Right renal cortex interstitium (tissue), 3 donors: ENCODE results near the gene MCOLN1. TPM values are rescaled to one million over a fixed set of nuclear protein-coding genes. Genes with fewer than 3 reads are reported as not detected.

ENCODE experiments used
- DNase-seq, 3 donors: peaks; one replicate each; pipeline ENCODE4 v3.0.0-alpha.2; 2013; ENCODE audit warnings: low read depth in 3 of 3, low spot score in 2 of 3
- polyA plus RNA-seq, 3 donors: library from polyadenylated mRNA; unstranded; fragments of 120-200 nt; gene quantifications; one replicate each; pipeline ENCODE4 v1.2.1, GENCODE V29; 2013; ENCODE audit not compliant: insufficient read length in 3 of 3

MCOLN1 gene
- polyA plus RNA-seq, 3 donors, result 13.5 to 15.0 (median 13.9) TPM

DNA sequence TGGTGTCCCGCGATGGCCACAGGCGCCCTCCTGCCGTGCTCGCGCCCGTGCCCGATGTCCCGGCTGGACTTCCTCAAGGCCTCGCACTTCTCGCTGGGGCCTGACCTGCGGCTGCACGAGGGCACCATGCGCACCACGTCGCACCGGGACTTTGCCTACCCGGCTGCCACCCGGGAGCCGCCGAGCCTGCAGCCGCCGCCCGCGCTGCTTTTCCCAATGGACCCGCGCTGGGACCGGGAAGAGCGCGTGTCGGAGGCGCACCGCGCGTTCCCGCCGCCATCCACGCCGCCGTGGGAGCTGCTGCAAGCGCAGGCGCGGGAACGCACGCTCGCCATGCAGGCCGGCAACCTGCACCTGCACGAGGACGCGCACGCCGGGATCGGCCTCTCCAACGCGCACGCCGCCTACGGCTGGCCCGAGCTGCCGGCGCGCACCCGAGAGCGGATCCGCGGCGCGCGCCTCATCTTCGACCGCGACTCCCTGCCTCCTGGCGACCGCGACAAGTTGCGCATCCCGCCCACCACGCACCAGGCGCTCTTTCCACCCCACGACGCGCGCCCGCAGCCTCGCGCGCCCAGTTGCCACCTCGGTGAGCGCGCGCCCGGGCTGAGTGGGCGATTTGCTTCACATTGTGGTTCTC is 21.5 kb upstream of the MCOLN1 start:
- peak in 1 of 3 donors; percentile 67 for DNase-seq

DNA sequence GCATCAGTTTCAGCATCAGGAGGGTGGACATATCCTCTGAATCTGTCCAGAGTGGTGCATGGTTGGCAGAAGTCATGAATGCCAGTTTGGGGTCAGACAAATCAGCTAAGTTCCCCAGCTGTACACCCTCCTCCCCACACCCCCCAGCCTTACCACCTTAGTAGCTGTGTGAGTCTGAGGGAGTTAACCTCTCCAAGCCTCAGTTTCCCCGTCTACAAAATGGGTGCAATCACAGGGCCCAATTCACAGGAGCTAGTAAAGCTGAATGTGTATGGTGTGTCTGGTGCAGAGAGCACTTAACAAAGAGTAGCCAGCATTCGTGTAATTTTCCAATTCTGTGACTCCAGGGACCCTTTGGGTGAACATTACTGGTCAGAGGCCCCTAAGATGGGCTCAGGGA is 19.9 kb upstream of the MCOLN1 start:
- no peak for DNase-seq

DNA sequence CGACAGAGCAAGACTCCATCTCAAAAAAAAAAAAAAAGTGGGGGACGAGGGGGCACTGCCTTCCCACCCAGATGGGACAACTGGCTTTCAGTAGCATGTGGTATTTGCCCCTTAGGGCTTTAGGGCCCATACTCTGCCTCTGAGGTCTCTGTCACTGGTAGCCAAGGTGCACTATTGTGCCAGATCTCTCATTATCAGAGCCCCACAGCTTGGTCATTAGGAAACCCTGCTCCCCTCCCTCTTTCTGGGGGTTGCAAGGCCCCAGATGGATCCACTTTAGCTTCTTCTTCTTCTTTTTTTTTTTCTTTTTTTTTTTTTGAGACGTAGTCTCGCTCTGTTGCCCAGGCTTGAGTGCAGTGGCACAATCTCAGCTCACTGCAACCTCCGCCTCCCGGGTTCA is 17.7 kb upstream of the MCOLN1 start:
- DNase-seq, result no peak

DNA sequence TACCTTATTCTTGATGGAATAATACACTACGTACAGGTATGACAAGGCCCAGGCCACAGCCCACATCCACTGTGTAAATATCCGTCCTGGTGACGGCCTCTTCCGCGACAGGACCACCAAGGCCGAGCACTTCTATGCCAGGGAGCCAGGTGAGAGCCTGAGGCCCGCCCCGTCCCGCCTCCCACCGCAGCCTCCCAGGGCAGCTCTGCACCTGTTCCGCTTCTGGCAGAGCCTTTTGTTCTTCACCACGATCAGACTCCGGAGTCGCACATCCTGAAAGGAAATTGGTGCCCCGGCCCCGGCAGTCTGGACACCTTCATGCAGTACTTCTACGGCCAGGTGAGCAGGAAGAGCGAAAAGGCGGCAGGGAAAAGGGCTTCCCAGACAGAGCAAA is 17.1 kb upstream of the MCOLN1 start:
- no peak for DNase-seq

DNA sequence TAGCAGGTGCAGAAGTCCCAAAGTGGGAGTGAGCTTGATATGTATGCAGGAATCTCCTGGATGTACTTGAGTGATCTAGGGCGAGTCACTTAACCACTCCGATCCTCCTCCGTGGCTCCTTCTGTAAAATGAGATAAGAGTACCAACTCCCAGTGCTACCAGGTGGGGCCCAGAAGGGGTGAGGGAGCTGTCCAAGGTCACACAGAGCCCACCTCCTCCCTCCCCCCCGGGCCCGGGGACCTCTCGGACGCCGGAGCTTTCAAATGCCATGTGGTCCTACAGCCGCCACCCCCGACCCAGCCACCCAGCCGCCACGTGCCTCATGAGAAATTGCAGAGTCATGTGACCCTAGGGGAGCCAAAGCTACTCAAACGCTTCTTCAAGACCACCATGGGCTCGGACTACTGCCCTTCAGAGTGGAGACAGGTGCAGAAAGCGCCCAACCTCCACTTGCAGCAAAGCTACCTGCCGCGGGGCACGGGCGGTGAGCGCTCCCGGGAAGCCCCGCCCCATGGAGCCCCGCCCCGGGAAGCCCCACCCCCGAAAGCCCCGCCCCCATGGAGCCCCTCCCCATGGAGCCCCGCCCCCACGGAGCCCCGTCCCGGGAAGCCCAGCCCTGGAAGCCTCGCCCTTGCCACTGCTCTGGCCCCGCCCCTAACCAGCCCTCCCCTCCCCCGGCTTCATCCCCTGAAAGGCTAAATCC is 16.6 kb upstream of the MCOLN1 start:
- DNase-seq, result no peak

DNA sequence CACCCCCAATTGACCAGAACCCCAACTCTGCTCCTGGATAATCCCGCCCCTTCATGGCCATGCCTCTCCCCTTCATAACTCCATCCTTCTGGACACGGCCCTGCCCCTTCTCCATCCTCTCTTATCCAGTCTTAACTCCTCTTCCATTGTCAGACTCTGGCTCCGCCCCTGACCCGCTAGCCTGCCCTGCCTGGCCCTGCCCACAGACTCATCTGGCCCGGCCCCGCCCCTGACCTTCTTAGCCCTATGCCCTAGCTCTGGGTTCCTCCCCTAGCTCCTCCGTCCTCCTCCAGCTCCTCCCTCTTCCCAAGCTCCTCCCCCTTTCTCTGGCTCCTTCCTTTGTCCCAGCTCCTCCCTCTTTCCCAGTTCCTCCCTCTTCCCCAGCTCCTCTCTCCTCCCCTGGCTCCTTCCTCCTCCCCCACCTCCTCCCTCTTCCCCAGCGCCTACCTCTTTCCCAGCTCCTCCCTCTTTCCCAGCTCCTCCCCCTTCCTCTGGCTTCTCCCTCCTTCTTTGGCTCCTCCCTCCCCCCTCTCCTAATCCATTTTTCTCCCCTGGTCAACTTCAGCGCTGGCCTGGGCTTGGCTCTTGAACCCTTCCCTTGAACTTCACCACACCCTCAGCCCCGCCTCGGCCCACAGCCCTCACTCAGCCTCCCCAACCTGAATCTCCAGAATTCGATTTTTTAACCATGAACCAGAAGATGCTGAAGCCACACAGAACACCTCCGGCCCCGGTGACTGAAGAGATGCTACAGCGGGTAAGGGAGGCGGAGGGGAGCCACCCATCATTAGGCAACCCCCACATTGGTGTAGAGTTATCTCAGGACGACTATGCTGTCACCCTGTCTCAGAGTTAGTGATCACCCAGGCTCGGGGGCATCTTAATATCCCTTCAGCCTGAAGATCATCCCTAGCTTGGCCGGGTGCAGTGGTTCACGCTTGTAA is 15.8 kb upstream of the MCOLN1 start:
- DNase-seq, result no peak

DNA sequence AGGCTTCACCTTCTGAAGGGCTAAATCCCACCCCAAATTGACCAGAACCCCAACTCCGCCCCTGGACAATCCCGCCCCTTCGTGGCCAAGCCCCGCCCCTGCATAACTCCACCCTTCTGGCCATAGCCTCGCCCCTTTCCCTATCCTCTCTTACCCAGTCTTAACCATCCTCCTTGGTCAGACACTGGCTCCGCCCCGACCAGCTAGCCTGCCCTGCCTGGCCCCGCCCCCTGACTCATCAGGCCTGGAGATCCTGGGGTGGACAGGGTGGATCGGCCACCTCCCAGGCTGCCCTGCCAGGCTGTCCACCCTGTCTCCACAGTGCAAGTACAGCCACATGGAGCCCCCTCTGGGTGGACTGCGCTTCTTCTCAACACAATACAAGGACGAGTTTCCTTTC is 14.5 kb upstream of the MCOLN1 start:
- no peak for DNase-seq

DNA sequence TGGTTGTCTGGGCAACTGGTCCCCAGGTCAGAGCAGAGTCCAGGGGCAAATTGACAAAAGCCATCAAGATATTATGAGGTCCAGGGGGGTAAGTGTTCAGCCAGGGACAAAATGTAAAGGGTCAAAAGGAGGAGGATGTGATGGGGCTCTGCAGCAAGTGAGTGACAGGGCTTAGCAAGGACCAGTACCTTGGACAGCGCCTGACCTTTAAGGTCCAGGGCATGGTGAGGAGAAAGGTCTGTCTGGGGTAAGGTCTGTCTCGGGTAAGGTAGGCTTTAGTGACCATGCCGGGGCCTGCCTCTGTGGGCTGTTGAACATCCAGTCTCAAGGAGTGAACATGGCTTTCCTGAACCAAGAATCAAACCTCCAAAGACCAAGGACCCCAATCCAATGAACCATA is 12.8 kb upstream of the MCOLN1 start:
- no peak for DNase-seq

DNA sequence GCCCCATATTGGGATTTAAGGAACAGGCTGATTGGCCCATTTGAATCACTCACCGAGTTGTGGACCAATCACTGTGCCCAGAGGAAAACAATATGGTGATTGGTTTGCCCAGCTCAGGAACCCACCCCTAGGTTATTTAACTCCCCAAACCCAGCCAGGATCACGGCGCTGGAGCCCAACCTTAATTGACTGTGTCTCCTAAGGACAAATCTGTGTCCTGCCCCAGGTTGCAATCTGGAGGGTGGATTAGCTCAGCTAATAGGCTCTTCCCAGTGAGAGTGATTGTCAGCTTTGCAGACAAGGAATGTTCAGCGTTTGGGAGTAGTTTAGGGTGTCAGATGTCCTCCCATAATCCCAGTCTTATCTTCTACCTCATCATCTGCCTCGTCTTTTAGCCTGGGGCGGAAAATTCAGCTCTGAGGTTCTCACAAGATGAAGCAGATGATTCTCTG is 10.0 kb upstream of the MCOLN1 start:
- DNase-seq, result no peak

DNA sequence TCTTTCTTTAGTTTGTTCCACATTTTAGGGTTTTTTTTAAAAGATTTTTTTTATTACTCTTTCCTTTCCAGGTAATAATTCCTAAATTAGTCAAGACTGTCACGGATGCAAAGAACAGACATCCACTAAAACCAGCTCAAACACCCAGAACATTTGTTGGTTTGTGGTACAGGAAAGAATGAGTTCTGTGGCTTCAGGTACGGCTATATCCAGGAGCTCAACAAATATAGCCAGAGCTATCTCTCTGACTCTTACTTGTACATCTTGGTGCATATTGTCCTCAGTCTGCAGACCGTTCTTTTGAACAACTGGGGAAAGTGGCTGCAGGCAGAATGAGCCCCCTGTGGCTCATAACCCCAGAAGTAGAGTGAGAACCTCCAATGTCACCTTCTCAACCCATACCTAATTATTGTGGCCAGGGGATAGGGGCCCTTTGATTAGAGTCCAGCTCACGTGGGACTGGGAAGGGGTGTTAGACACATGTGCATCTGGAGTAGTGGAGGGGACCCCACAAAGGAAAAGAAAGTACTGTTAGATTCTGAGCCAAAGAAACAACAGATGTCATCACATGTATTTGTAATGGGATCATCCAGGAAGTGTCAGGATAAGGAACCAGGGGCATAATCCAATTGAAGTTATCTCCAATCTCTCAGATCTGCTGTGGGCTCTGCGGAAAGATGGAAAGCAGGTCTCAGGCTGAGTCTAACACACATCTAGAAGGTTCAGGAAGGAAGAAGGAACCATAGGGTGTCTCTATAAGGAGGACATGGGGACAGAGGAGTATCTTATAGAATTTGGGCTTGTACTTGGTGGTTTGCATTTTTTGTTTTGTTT is 8.4 kb upstream of the MCOLN1 start:
- no peak for DNase-seq

DNA sequence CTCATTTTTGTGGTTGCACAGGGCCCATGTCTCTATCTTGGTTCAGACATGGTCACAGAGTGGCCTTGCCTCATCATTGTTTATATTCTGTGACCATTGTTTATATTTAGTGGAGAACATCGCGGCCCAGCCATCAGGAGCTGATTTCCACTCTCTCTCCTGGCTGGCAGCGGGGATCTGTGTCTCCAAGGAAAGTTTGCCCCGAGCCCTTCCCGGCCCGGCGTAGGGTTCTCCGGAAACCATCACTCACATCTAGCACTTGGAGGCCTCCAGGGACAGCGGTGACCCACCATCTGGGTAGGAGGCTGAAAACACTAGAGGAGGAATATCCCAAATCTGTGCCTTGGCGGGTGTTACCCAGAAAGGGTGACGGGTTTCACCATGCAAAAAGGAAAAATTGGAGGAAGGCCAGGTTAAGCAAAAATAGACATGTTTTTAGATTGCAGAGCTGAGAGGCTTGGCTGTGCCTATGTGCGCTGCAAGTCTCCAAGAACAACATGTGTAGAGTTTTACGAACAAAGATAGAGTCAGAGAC is 7.2 kb upstream of the MCOLN1 start:
- no peak for DNase-seq

DNA sequence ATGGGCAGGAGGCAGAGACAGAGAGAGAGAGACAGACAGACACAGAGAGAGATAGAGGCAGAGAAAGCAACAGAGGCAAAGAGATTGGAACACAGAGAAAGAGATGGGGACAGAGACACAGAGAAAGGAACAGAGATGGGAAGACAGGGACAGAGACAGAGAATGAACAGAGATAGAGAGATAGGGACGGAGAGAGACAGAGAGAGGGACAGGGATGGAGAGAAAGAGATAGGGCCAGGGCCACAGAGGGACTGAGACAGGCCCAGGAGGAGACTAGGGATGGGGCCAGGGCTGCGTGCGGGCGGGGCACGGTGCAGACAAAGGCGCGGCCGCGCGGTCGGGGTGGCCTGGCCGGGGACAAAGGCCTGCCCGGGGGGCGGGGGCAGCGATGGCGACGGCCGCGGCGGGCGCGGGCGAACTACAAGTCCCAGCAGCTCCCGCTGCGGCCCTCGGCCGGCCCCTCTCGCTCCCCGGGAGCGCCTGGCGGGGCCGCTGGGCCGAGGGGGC is 6.7 kb upstream of the MCOLN1 start, which contains the start of gene ZNF358:
ZNF358 (plus strand) TSS at position 459 of the 507 bp plus-strand sequence. CDS start 3,140 bp downstream, outside the sequence.
- DNase-seq, result no peak

DNA sequence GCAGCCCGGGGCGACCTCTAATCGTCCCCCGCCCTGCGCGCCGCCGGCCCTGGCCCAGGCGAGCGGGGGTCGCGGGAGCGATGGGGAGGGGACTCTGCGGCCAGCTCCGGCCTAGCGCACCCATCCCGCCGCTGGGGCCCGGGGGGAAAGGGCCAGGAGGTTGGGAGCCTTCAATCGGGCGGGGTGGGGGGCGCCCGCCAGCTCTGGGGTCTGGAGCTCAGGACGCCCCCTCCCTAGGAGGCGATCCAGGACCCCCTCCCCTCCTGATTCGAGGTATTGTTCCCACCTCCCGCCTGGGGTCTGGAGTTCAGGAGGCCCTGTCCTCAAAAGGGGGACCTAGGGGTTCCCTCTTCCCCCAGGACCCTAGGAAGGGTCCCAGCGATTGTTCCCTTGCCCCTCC is 6.1 kb upstream of the MCOLN1 start:
- DNase-seq, result no peak

DNA sequence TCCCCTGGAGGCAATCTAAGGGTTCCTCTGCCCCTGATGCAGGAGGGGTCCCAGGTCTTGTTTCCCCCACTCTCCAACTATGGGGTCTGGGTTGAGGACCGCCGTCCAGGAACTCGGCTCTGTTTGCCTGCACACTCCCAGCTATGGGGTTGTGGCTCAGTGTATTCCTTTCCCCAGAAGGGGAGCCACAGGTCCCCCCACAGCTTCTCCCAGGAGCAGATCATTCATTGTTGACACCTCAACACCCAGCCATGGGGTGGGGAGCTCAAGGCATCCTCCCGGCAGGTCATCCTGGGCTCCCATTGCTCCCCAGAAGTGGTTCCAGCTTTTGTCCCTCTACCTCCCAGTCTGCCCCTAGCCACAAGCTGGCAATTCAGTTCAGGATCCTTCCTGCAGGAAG is 5.5 kb upstream of the MCOLN1 start:
- DNase-seq, result no peak

DNA sequence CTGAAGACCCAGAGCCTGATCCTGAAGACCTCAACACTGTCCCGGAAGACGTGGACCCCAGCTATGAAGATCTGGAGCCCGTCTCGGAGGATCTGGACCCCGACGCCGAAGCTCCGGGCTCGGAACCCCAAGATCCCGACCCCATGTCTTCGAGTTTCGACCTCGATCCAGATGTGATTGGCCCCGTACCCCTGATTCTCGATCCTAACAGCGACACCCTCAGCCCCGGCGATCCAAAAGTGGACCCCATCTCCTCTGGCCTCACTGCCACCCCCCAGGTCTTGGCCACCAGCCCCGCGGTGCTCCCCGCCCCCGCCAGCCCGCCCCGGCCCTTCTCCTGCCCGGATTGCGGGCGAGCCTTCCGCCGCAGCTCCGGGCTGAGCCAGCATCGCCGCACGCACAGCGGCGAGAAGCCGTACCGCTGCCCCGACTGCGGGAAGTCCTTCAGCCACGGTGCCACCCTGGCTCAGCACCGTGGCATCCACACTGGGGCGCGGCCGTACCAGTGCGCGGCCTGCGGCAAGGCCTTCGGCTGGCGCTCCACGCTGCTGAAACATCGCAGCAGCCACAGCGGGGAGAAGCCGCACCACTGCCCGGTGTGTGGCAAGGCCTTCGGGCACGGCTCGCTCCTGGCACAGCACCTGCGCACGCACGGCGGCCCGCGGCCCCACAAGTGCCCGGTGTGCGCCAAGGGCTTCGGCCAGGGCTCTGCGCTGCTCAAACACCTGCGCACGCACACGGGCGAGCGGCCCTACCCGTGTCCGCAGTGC is 2.9 kb upstream of the MCOLN1 start:
- no peak for DNase-seq

DNA sequence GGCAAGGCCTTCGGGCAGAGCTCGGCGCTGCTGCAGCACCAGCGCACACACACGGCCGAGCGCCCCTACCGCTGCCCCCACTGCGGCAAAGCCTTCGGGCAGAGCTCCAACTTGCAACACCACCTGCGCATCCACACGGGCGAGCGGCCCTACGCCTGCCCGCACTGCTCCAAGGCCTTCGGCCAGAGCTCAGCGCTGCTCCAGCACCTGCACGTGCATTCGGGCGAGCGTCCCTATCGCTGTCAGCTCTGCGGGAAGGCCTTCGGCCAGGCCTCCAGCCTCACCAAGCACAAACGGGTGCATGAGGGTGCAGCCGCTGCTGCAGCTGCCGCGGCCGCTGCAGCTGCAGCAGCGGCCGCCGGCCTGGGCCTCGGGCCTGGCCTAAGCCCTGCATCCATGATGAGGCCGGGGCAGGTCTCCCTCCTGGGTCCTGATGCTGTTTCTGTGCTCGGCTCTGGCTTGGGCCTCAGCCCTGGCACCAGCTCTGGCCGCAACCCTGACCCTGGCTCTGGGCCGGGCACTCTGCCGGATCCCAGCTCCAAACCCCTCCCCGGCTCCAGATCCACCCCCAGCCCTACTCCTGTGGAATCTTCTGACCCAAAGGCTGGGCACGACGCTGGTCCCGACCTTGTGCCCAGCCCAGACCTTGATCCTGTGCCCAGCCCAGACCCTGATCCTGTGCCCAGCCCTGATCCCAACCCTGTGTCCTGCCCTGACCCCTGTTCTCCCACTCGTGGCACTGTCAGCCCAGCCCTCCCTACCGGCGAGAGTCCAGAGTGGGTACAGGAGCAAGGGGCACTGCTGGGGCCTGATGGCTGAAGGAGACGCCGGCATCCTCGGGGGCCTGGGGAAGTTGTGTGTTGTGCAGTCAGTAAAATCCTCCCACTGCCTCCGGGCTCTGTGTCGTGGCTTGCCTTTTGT is 2.0 kb upstream of the MCOLN1 start:
- DNase-seq, result no peak

DNA sequence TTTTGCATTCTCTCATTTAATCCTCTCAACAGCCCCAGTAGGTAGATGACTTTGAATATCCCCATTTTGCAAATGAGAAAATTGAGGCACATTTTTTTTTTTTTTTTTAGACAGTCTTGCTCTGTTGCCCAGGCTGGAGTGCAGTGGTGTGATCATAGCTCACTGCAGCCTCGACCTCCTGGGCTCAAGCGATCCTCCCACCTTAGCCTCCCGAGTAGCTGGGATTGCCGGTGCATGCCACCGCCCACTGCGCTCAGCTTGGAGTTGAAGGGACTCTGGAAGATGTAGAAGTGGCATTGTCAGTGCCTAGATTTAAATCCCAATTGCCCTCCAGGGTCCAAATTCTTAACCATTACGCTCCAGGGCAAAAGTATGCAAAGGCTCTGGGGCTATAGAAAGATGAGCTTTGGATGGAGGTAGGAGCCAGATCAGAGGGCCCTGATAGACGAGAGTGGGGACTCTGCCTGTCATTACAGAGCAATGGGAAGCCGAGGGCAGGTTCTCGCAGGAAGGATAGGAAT is 813 bp upstream of the MCOLN1 start:
- no peak for DNase-seq
